Mesendoderm (in vitro differentiated cells): ENCODE results near the gene CCDC174.
"Not testable (repeated sequence)": the region's sequence is repeated elsewhere in the genome, so short reads cannot be mapped to it uniquely, and the experiment has no call there.

ENCODE experiments used
- DNase-seq: peaks from one replicate; pipeline ENCODE4 v3.0.0; 2013
- H2AK5ac ChIP-seq: 2 replicates; pipeline ENCODE4 v1.6.1; 2013; ENCODE audit warnings: low read length, inconsistent platforms
- H2BK120ac ChIP-seq: 2 replicates; pipeline ENCODE4 v1.6.1; 2013; ENCODE audit warnings: low read depth, mild to moderate bottlenecking, low read length, moderate library complexity, mixed read lengths
- H2BK15ac ChIP-seq: replicated peaks from 2 replicates; pipeline ENCODE4 v1.6.1; 2013; ENCODE audit warnings: low read depth, mild to moderate bottlenecking, moderate library complexity
- H2BK5ac ChIP-seq: 2 replicates; pipeline ENCODE4 v1.6.1; 2013; ENCODE audit warnings: low read length, inconsistent platforms
- H3K18ac ChIP-seq: 2 replicates; pipeline ENCODE4 v1.6.1; 2013; ENCODE audit warnings: mild to moderate bottlenecking, low read length, mixed read lengths
- H3K23ac ChIP-seq: one replicate; pipeline ENCODE4 v1.6.1; 2013; ENCODE audit warnings: low read length
- H3K27ac ChIP-seq: 2 replicates; pipeline ENCODE4 v1.5.1; 2013; ENCODE audit warnings: low read depth, mild to moderate bottlenecking, inconsistent platforms, low read length, moderate library complexity
- H3K27me3 ChIP-seq: 2 replicates; pipeline ENCODE4 v1.6.1; 2013; ENCODE audit warnings: low read length, control low read depth, mild to moderate bottlenecking, inconsistent platforms; ENCODE audit not compliant: insufficient read depth, poor library complexity
- H3K36me3 ChIP-seq: 2 replicates; pipeline ENCODE4 v1.6.1; 2013; ENCODE audit warnings: low read length, inconsistent platforms; ENCODE audit not compliant: control insufficient read depth, insufficient read depth
- H3K4ac ChIP-seq: one replicate; pipeline ENCODE4 v1.6.1; 2013; ENCODE audit warnings: low read depth, mild to moderate bottlenecking, low read length, moderate library complexity
- H3K4me1 ChIP-seq: 2 replicates; pipeline ENCODE4 v1.6.1; 2013; ENCODE audit warnings: low read depth, low read length, inconsistent platforms; ENCODE audit not compliant: control insufficient read depth
- H3K4me2 ChIP-seq: 2 replicates; pipeline ENCODE4 v1.6.1; 2013; ENCODE audit warnings: low read length
- H3K4me3 ChIP-seq: 2 replicates; pipeline ENCODE4 v1.5.1; 2013; ENCODE audit warnings: mild to moderate bottlenecking, low read length
- H3K56ac ChIP-seq: one replicate; pipeline ENCODE4 v1.6.1; 2013; ENCODE audit warnings: low read length
- H3K79me1 ChIP-seq: 2 replicates; pipeline ENCODE4 v1.6.1; 2013; ENCODE audit warnings: low read length, inconsistent platforms
- H3K79me2 ChIP-seq: 2 replicates; pipeline ENCODE4 v1.6.1; 2013; ENCODE audit warnings: mild to moderate bottlenecking, low read length; ENCODE audit not compliant: control insufficient read depth, insufficient read depth
- H3K9ac ChIP-seq: 2 replicates; pipeline ENCODE4 v1.6.1; 2013; ENCODE audit warnings: low read length, inconsistent platforms
- H4K5ac ChIP-seq: one replicate; pipeline ENCODE4 v1.6.1; 2013; ENCODE audit warnings: low read length
- H4K8ac ChIP-seq: one replicate; pipeline ENCODE4 v1.6.1; 2013; ENCODE audit warnings: low read depth, mild to moderate bottlenecking, control low read depth, low read length, moderate library complexity
- WGBS: extraction: QIAGEN DNeasy Blood & Tissue Kit; methylation state at CpG from one replicate; pipeline ENCODE4 v1.1.7; 2013; ENCODE audit warnings: low lambda C conversion rate, missing lambda C conversion rate; ENCODE audit not compliant: insufficient coverage; ENCODE audit errors: extremely low coverage; 5-methylcytosine and 5-hydroxymethylcytosine counted together

The CCDC174 gene

DNA sequence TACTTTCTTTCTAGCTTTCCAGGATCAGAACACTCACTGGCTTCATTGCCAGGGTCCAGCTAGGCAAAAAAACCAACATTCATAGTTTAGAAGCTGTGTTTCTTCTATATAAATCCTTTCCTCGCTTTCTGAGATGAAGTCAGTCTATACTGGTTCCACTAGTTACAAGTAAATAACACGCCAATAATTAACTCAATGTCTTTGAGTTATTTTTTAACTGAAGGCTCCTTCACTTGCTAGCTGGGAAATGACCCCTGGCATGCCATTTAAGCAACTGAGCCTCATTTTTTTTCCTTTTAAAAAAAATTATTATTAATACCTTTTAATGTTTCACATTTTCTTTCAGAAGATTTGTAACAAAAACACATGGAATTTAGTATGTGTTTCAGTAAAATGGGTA lies 2.1 kb upstream of the CCDC174 start:
- no peaks in the 10 kb centered on the region for H3K36me3 ChIP-seq
- H2BK15ac ChIP-seq: no peak overlapping the region
- DNase-seq: no peak
- H3K4me3 ChIP-seq: no peak overlapping the region
- H2BK5ac ChIP-seq: no peak overlapping the region
- H4K8ac ChIP-seq: no peak overlapping the region
- H2BK120ac ChIP-seq: no peak overlapping the region
- H3K4me2 ChIP-seq: no peak overlapping the region
- H3K23ac ChIP-seq: no peak overlapping the region
- no peak overlapping the region for H3K56ac ChIP-seq
- H4K5ac ChIP-seq: no peak overlapping the region
- H3K79me2 ChIP-seq: peaks cover 7% of the 10 kb centered on the region
- H2AK5ac ChIP-seq: no peak overlapping the region
- H3K79me1 ChIP-seq: peaks cover 4% of the 10 kb centered on the region
- no peak overlapping the region for H3K27ac ChIP-seq
- no peak overlapping the region for H3K4ac ChIP-seq
- no peak overlapping the region for H3K9ac ChIP-seq
- no peaks in the 10 kb centered on the region for H3K4me1 ChIP-seq
- no peak overlapping the region for H3K18ac ChIP-seq
- no peaks in the 10 kb centered on the region for H3K27me3 ChIP-seq
- no CpG with 5 or more reads among the region's 2 CpGs for WGBS

DNA sequence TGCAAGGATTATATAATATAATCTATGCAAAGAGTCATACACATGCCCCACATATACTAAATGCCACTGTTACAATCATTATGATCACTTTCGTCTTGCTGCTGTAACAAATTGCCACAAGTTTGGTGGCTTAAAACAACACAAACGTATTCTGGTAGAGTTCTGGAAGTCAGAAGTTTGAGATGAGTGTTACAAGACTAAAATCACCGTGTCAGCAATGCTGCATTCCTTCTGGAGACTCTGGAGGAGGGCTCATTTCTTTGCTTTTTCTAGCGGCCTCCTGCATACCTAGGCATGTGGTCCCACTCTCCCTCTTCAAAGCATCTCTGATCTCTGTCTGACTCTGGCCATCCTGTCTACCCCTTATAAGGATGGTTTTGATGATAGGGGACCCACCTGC lies 1.4 kb upstream of the CCDC174 start:
- no peak overlapping the region for H3K4me2 ChIP-seq
- no CpG with 5 or more reads among the region's 4 CpGs for WGBS
- H2BK120ac ChIP-seq: no peak overlapping the region

DNA sequence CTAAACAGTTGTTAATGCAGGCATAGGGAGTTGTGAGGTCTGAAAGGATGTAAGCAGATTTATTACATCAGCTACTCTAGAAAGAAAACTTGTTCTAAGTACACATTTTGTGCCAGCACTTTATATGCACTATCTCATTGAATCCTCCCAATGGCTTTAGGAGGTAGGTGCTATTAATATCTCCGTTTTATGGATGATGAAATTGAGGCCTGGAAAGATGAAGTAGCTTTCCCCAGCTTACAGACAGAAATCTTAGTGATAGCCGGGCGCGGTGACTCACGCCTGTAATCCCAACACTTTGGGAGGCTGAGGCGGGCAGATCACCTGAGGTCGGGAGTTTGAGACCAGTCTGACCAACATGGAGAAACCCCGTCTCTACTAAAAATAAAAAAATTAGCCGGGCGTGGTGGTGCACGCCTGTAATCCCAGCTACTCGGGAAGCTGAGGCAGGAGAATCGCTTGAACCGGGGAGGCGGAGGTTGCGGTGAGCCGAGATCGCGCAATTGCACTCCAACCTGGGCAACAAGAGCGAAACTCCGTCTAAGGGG lies 872 bp downstream of the CCDC174 start:
- H3K27ac ChIP-seq, H3K18ac ChIP-seq, H3K27me3 ChIP-seq, DNase-seq, H4K8ac ChIP-seq, H3K79me2 ChIP-seq, H3K36me3 ChIP-seq, H3K23ac ChIP-seq, H3K4ac ChIP-seq, H2BK120ac ChIP-seq, H4K5ac ChIP-seq, H3K4me1 ChIP-seq, H2BK5ac ChIP-seq, H2BK15ac ChIP-seq, H3K79me1 ChIP-seq, H2AK5ac ChIP-seq: not testable (repeated sequence)
- peak overlapping the region; percentile 72 for H3K4me2 ChIP-seq
- peak overlapping the region; percentile 90 for H3K9ac ChIP-seq
- peak overlapping the region; percentile 90 for H3K4me3 ChIP-seq
- peak overlapping the region; percentile 98 for H3K56ac ChIP-seq
- WGBS: no CpG with 5 or more reads among the region's 21 CpGs

More for the DNA sequence above, 1.4 kb upstream of the CCDC174 start:
- H3K27ac ChIP-seq: no peak overlapping the region
- H3K18ac ChIP-seq: no peak overlapping the region
- no peaks in the 10 kb centered on the region for H3K27me3 ChIP-seq
- no peak overlapping the region for H2AK5ac ChIP-seq
- DNase-seq: no peak
- no peak overlapping the region for H2BK15ac ChIP-seq
- H3K79me1 ChIP-seq: peaks cover 4% of the 10 kb centered on the region
- H2BK5ac ChIP-seq: no peak overlapping the region
- no peak overlapping the region for H3K56ac ChIP-seq
- no peak overlapping the region for H4K5ac ChIP-seq
- H3K36me3 ChIP-seq: no peaks in the 10 kb centered on the region
- H3K4me3 ChIP-seq: no peak overlapping the region
- H3K4ac ChIP-seq: no peak overlapping the region
- H3K4me1 ChIP-seq: no peaks in the 10 kb centered on the region
- peaks cover 7% of the 10 kb centered on the region for H3K79me2 ChIP-seq
- H4K8ac ChIP-seq: no peak overlapping the region
- H3K23ac ChIP-seq: no peak overlapping the region
- no peak overlapping the region for H3K9ac ChIP-seq

DNA sequence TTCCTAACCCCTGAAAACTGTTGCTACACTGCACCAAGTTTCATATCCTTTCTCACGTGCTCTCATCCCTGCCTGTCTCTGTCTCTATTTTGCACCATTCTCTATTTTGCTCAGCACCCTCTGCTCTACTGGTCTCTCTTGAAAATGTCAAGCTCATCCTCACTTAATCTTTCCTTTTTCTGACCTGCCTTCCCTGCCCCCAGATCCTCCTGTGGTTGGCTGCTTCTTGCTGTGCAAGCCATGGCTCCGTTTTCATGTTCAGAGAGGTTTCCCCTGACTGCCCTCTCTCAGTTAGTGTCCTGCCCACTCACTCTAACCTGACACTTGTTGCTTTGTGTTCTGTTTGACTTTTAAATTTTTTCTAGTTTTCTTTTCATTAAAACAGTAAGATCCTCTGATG lies 6.0 kb downstream of the CCDC174 start:
- no peak for DNase-seq
- H3K36me3 ChIP-seq: peaks cover 7% of the 10 kb centered on the region
- H4K8ac ChIP-seq: no peak overlapping the region
- peaks cover 2% of the 10 kb centered on the region for H3K79me1 ChIP-seq
- no peak overlapping the region for H4K5ac ChIP-seq
- peaks cover 1% of the 10 kb centered on the region for H3K79me2 ChIP-seq
- no peak overlapping the region for H3K9ac ChIP-seq
- WGBS: no CpG with 5 or more reads among the region's 2 CpGs
- no peak overlapping the region for H3K27ac ChIP-seq
- H3K27me3 ChIP-seq: no peaks in the 10 kb centered on the region
- no peak overlapping the region for H2BK15ac ChIP-seq
- H3K56ac ChIP-seq: no peak overlapping the region
- H2BK120ac ChIP-seq: no peak overlapping the region
- no peaks in the 10 kb centered on the region for H3K4me1 ChIP-seq
- H3K23ac ChIP-seq: no peak overlapping the region
- H3K18ac ChIP-seq: no peak overlapping the region
- no peak overlapping the region for H2BK5ac ChIP-seq
- H3K4me3 ChIP-seq: no peak overlapping the region
- no peak overlapping the region for H3K4me2 ChIP-seq
- H3K4ac ChIP-seq: no peak overlapping the region
- no peak overlapping the region for H2AK5ac ChIP-seq

DNA sequence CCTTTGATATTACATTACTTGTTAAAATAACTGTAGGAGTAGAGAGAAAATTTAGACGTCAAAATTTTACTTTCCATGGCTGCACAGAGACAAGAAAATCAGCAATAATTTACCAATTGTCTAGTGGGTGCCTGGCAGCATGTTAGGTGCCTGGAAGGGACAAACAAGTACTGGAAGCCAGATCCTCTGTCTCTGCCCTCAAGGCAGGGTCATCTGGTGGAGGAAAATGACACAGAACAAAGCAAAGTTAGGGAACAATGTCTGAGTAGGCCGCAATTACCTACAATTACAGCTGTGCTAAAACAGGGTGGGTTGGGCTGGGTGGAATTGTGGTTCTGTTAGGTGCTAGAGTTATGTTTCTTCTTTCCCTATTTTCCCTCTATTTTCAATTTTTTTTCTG lies 7.4 kb downstream of the CCDC174 start:
- Histone ChIP-seq H2AK5ac (no peak overlapping the region), H2BK15ac (no peak overlapping the region), H2BK5ac (no peak overlapping the region), H3K18ac (no peak overlapping the region), H3K27me3 (no peaks in the 10 kb centered on the region), H3K4me1 (no peaks in the 10 kb centered on the region), H3K4me2 (no peak overlapping the region), H3K4me3 (no peak overlapping the region), H4K8ac (no peak overlapping the region), H4K5ac (no peak overlapping the region), H3K36me3 (peaks cover 8% of the 10 kb centered on the region), H3K4ac (no peak overlapping the region), H3K79me1 (no peaks in the 10 kb centered on the region), H3K79me2 (no peaks in the 10 kb centered on the region), H3K23ac (no peak overlapping the region), H3K9ac (no peak overlapping the region), H3K56ac (no peak overlapping the region), H3K27ac (no peak overlapping the region), H2BK120ac (no peak overlapping the region)
- WGBS: no CpG with 5 or more reads among the region's 2 CpGs
- DNase-seq: no peak

DNA sequence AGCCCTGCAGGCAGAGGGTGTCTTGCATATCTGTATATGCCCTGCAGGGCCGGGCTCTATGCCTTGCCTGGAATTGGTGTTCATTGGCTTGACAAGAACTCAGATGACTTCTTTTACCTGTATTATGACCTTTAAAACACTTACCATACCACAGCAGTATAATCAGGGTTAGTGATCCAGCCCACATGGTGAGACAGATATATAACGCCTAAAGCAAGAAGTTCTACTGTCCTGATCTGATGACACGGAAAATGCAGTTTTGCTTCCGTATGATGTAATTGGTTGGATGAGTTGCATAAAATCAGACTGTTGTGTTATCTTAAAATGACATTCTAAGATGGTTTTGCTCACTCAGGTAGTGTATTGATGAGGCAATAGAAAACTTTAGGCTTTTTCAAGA lies 9.4 kb downstream of the CCDC174 start:
- H3K27me3 ChIP-seq: no peaks in the 10 kb centered on the region
- H2BK120ac ChIP-seq: no peak overlapping the region
- H3K4me2 ChIP-seq: no peak overlapping the region
- no peaks in the 10 kb centered on the region for H3K4me1 ChIP-seq
- no peak for DNase-seq
- H3K4me3 ChIP-seq: no peak overlapping the region
- no peak overlapping the region for H3K23ac ChIP-seq
- H3K4ac ChIP-seq: no peak overlapping the region
- peaks cover 10% of the 10 kb centered on the region for H3K36me3 ChIP-seq
- no peak overlapping the region for H3K56ac ChIP-seq
- no CpG with 5 or more reads among the region's 4 CpGs for WGBS
- no peak overlapping the region for H2BK15ac ChIP-seq
- no peaks in the 10 kb centered on the region for H3K79me2 ChIP-seq
- no peak overlapping the region for H3K9ac ChIP-seq
- no peak overlapping the region for H3K18ac ChIP-seq
- H4K8ac ChIP-seq: no peak overlapping the region
- H4K5ac ChIP-seq: no peak overlapping the region
- no peak overlapping the region for H2AK5ac ChIP-seq
- no peaks in the 10 kb centered on the region for H3K79me1 ChIP-seq
- no peak overlapping the region for H3K27ac ChIP-seq
- H2BK5ac ChIP-seq: no peak overlapping the region
